HPDE6-E6E7 (cell line): ENCODE data around the gene SOX12.
"Not testable (repeated sequence)": the region's sequence is repeated elsewhere in the genome, so short reads cannot be mapped to it uniquely, and the experiment has no call there.

Source experiments
- DNase-seq: peaks from one replicate; pipeline ENCODE4 v3.0.0; 2011; ENCODE audit warnings: missing footprints; ENCODE audit errors: extremely low spot score

The SOX12 gene

DNA sequence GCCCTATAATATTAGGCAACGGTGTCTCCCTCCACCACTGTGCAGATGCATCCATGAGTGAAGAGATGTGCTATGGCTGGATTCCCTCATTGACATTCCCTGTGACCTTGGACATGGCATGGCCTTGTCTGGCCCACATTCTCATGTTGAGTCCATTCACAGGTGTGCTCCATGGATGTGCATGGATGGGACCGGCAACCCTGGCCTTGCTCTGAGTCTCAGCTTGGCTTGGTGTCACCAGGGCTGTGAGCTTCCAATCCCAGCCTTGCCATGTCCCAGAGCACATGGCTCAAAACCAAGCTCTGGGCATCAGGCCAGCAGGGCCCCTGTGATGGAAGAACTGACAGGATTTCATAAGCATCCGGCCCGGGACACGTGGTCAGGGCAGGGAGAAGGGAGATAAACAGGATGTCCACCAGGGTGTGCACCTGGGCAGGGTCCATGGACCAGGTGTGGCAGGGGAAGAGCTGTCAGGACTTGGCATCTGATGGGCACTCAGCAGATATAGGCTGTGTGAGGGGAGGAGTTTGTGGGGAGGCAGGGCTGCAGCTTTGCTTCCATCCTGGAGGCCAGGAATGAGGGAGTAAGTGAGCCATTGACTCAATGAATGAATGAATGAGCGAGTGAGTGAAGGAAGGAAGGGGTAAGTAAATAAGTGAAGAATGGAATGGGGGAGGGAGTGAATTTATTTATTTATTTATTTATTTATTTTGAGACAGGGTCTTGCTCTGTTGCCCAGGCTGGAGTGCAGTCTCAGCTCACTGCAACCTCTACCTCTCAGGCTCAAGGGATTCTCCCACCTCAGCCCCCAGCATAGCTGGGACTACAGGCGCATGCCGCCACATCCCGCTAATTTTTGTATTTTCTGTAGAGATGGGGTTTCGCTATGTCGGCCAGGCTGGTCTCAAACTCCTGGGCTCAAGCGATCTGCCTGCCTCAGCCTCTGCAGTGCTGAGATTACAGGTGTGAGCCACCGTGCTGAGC, 37.2 kb downstream of the SOX12 start:
- DNase-seq: peak; percentile 99

DNA sequence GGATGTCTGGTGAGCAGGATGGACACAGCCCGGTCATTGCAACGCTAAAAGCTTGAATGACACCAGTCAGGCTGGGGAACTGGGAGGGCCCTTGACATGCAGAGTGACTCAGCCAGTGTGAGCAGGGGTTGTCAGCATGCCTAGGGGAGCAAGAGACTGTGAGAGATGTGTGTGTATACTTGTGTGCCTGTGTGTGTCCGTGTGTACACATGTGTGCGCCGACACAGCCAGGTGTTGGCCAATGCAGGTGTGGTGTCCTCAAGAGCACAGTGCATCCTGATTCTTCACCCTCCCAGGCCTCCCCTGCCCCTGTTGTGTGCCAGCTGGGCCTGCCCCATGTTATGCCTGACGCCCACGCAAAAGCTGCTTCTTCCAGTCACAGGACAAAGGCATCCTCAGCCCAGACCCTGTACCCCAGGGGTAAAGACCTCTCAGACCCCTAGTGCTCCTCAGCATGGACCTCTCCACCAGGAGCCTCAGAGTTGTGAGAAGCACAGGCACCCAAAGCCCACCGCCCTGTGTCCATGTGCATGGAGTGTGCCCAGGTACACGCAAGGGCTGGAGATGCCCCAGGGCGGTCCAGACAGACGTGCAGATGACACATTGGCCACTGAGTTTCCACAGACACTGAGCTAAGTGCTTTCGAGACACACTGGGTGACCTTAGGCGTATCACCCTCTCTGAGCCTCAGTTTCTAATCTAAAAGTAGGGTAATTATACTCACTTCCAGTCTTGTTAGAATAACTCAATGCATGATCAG, 38.1 kb downstream of the SOX12 start:
- no peak for DNase-seq

DNA sequence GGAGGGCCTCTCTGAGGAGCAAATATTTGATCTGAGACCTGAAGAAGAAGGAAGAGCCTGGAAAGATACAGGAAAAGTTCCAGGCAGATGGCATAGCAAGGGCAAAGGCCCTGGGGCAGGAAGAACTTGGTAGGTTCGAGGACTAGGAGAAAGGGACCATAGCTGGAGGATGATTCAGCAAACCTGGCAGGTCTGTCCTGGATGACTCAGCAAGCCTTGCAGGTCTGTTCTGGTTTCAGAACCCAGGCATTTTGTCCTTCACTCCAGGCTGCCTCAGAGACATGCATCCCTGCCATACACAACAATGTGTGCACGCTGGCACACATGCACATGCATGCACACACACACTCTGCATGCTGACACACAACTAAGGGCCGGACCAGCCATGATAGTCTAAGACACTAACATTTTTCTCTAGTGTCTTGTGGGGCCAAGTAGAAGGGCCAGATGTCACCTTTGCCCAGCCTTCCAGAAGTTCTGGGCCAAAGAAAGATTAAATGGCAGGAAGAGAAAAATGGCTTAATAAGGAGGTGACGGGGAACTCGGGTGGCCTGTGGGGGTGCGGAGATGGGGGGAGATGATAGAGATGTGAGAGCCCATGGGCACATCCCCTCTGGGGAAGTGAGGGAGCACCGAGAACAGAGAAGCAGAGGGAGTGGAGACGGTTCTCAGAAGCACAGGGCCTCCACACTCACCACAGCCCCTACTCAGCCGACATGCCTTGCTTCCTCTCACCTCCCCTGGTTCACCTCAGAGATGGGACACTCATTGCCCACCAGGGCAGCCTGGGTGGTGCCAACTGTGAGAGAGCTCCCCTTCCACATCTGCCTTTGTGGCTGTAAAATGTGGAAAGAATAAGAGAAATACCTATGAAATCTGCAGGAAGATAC, 39.8 kb downstream of the SOX12 start:
- no peak for DNase-seq

DNA sequence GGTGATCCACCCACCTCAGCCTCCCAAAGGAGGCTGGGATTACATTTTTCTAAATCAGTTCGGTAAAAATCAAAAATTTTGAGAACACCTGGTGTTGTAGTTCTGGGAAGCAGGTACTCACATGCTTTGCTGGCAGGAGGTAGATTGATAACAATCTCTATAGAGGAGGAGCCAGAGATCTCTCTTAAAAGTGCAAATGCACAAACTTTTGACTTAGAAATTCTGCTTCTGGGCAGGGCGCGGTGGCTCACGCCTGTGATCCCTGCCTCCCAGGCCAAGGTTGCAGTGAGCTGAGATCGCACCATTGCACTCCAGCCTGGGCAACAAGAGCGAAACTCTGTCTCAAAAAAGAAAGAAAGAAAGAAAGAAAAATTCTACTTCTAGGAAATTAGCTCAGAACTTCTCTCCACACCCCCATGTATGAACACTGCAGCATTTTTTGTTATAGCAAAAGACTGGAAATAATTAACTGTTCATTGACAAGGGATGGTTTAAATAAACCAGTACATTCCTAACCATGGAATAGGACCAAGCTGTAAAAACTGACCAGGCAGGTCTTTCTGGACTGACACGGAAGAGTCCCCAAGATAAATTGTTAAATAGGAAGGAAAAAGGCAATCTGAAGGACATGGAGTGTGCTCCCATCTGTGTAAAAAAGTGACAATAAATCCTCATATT, 40.8 kb downstream of the SOX12 start:
- DNase-seq: no peak

DNA sequence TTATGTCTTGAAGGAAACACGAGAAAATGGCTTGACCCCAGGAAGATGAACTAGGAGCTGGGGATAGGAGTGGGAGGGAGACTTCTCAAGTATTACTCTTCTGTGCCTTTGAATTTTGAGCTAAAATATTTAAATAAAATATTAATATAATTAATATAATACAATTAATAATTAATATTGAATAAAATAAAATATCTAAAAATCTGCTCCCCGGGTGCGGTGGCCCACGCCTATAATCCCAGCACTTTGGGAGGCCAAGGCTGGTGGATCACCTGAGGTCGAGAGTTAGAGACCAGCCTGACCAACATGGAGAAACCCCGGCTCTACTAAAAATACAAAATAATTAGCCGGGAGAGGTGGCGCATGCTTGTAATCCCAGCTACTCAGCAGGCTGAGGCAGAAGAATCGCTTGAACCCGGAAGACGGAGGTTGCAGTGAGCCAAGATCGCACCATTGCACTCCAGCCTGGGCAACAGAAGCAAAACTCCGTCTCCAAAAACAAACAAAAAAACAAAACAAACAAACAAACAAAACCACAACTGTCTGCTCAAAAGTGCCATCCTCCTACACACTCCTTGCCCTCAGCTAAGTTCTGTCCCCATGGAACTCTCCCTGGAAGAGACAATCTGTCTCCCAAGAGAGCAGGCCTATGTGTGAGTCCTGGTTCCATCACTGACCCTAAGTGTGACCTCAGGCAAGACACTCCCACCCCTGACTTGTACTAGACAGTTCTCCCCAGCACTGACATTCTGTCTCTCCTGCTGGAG, 41.5 kb downstream of the SOX12 start:
- DNase-seq: no peak

DNA sequence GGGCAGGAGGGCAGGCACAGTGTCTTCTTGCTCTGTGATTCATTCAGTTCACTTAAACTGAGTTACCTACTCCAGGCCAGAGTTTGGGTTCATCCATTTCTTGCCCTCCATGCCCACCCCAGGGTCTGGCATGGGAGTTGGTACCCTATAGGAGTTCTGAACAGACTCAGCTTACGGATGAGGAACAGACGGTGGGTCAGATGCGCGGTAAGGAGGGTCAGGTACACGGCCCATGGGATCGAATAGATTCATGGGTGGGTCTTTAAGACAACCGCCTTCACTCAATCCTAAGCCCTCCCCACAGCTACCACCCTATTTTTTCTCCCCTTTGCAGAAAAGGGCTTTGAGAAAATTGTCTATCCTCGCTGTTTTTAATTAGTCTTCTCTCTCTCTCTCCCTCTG, 42.1 kb downstream of the SOX12 start:
- no peak for DNase-seq

DNA sequence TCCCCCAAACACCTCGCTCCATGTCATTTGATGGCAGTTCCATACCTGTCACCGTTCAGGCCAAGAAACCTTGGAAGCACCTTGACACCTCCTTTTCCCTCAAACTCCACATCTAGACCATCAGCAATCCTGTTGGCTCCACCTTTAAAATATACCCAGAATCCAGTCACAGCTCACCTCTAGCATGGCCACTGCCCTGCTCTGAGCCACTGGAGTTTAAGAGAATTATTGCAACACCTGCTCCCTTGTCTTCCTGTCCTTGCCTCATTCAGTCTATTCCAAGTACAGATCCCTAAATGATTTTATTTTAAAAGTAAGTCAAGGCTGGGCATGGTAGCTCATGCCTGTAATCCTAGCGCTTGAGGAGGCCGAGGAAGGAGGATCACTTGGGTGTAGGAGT, 43.6 kb downstream of the SOX12 start:
- no peak for DNase-seq

DNA sequence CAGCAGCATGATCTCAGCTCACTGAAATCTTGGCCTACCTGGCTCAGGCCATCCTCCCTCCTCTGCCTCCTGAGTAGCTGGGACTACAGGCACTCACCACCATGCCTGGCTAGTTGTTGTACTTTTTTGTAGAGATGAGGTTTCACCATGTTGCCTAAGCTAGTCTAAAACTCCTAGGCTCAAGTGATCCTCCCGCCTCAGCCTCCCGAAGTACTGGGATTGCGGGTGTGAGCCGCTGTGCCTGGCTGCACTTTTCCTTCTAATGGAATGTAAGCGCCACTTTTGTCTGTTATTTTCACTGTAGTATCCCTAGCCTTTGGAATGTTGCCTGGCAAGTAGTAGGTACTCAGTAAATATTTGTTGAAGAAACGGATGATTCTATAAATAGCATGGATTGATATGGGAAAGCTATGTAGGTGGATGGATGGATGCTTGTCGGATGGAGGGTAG, 44.8 kb downstream of the SOX12 start:
- no peak for DNase-seq

DNA sequence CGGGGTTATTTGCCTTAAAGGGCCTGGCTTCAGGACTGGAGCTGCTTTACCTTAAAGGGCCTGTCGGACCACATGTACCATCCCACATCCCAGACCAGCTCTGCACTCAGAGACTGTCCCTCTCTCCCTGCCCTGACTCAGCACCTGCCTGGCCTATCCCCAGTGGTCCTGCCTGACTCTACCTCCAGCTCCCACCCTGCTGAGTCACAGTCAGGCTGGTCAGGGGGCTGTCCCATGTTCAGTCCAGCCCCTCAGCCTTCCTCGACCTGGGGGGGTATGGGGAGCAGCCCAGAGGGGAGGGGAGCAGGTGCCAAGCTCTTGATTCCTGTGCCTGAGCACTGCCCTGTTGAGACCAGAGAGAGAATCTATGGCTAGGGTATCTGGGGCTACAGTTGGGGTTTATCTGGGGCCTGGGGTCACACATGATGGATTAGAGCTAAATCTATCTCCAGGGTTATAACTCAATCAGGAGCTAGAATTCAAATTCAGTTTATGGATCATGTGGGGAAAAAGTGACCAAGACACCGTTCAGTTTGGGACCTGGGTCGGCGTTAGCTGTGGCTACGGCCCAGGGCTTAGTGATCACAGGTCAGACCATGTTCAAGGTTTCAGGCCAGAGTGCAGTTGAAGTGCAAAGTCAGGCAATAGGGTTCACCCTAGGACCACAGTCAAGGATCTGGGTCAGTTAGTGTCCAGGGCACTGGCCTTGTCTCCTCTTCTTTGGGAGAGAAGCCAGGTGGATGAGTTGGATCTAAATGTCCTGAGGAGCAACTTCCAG, 45.8 kb downstream of the SOX12 start:
- DNase-seq: no peak

DNA sequence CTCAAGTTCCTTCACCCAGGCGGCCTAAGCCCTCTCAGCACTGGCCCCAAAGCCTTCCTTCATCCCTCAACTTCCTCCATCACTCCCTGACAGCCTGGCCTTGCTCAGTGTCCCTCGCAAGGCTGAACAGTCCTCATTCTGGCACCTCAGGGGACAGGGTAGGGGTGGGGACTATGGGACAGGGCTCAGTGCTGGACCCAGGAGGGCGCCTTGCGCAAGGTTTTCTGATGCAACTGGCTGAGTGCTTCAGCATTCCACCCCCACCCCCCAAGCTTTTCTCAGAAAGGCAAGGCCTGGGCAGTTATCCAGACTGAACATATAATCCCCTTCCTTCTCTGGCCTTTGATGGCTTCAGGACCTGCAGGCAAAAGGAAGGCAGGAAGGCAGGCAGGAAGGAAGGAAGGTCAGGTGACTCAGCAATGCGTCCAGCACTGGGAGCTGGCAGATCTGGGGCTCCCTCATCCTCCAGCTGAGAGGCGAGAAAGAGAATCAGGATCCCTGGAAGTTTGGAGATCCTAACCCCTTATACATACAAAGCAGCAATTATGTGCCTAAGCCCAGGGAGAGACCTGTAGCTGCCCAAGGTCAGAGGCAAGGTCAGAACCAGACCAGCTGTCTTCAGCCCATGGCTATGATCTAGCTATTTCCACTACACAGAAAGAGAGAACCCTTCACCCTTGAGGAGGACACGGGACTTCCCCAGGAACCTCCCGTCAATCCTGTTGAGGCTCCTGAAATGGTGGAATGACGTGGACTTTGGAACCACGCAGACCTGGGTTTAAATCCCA, 46.6 kb downstream of the SOX12 start:
- peak; percentile 92 for DNase-seq

DNA sequence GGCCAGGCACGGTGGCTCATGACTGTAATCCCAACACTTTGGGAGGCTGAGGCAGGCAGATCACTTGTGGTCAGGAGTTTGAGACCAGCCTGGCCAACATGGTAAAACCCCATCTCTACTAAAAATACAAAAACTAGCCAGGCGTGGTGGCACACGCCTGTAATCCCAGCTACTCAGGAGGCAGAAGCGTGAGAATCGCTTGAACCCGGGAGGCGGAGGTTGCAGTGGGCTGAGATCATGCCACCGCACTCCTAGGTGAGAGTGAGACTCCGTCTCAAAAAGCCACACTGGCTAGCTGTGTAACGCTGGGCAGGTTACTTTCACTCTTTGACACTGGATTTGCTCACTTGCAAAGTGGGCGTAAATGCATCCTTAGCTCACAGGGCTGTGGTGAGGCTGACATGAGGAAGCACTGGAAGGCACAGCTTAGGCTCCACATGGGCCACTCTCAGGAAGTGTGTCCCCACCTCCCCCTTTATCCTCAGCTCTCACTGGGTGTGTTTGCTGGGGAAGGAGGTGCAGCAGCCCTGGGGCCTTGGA, 47.3 kb downstream of the SOX12 start:
- DNase-seq: not testable (repeated sequence)

DNA sequence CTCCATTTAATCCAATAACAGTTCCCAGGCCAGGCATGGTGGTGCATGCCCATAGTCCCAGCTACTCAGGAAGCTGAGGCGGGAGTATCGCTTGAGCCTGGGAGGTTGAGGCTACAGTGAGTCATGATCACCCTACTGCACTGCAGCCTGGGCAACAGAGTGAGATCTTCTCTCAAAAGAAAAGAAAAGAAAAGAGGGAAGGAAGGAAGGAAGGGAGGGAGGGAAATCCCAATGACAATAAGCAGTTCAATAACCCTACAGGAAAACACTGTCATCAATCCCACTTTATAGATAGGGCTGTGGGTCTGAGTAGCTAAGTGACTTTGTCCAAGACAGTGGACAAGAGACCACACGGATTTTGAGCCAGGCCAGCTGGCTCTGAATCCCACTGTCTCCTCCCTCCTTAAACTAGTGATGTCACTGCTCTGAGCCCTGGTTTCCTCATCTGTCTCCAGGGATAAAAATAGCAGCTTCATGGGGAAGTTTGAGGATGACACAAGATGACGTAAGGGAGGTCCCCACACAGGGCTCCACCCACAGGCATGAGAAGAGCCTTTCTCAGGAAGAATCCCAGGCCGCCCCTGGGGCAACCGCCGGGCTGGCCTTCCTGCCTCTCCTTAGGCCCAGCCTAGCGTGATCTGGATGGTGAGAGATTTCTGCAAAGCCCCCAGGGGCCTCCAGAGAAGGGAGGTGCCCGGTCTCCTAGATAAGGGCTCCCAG, 48.0 kb downstream of the SOX12 start:
- no peak for DNase-seq

DNA sequence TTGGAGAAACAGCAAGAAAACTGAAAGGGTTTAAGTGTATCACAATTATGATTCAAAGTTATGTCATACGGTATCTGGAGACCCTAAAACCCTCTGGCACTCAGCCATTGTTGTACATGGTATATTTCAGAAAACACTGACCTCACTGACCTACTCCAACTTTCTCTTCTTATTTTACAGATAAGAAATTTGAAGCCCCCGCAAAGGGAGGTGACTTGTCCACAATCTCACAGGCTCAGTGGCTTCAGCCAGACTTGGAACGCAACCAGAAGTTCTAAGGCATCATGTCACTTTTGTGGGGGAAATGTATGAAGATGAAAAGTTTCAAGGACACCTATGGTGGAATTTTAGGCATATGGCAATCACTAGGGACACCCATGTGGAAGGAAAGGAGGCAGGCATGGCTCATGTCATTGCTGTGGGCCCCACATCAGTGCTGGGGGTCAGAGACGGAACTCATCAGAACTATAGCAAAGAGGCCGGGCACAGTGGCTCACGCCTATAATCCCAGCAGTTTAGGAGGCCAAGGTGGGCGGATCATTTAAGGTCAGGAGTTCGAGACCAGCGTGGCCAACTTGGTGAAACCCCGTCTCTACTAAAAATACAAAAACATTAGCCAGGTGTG, 50.0 kb downstream of the SOX12 start:
- no peak for DNase-seq

DNA sequence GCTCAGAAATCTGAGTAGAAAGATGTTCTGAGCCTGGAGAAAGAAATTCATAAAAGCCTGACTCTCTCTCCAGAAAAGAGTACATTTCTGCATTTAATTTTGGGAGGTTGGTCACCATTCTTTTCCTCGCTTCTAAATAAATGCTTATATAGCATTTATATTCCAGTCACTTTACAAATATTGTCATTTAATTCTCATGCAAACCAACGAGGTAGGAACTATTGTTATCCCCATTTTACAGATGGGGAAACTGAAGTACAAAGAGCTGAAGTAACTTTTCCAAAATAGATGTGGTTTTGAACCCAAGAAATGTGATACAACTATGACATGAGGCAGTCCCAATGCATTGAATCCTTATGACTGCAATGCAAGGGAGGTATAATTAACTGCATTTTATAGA, 50.7 kb downstream of the SOX12 start:
- no peak for DNase-seq

DNA sequence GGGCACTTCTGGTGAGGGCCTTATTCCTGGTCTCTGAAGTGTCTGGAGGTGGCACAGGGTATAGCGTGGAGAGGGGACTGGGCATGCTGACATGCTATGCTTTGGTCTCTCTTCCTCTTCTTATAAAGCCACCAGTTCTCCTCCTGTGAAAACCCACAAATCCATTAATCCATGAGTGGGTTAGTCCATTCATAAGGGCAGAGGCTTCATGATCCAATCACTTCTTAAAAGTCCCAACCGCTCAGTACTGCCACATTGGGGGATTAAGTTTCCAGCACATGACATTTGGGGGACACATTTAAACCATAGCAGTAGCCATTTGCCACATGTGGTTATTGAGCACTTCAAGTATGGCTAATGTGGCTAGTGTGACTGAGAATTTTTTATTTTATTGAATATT, 51.4 kb downstream of the SOX12 start:
- DNase-seq: no peak

DNA sequence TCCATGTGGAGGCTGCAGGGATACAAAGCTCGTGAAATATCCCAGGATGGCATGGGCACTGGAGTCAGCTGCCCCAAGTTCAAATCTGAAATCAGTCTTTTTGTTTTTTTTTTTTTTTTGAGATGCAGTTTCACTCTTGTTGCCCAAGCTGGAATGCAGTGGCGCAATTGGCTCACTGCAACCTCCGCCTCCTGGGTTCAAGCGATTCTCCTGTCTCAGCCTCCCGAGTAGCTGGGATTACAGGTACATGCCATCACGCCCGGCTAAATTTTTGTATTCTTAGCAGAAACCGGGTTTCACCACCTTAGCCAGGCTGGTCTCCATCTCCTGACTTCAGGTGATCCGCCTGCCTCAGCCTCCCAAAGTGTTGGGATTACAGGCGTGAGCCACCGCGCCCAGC, 52.2 kb downstream of the SOX12 start:
- DNase-seq: not testable (repeated sequence)

DNA sequence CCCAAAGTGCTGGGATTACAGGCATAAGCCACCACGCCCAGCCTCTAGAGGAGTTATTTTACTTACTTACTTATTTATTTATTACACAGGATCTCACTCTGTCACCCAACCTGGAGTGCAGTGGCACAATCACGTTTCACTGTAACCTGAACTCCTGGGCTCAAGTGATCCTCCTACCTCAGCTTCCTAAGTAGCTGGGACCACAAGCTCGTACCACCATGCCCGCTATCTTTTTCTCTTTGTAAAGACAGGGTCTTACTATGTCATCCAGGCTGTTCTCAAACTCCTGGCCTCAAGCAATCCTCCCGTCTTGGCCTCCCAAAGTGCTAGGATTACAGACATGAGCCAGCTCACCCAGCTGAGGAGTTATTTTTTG, 53.6 kb downstream of the SOX12 start:
- no peak for DNase-seq
